Mesenchymal stem cell (in vitro differentiated cells and primary cell): ENCODE results near the gene ELFN2.
"Not testable (repeated sequence)": the region's sequence is repeated elsewhere in the genome, so short reads cannot be mapped to it uniquely, and the experiment has no call there.

ENCODE experiments used
- DNase-seq: peaks from one replicate; pipeline ENCODE4 v3.0.0-alpha.2; 2013
- H2AFZ ChIP-seq: one replicate; pipeline ENCODE4 v1.6.1; 2013; ENCODE audit warnings: low read depth, mild to moderate bottlenecking, control low read depth, inconsistent platforms, low read length, moderate library complexity
- H2AK5ac ChIP-seq: 2 replicates; pipeline ENCODE4 v1.6.1; 2013; ENCODE audit warnings: low read length, moderate library complexity, mild to moderate bottlenecking, inconsistent platforms; ENCODE audit not compliant: severe bottlenecking
- H2BK120ac ChIP-seq: one replicate; pipeline ENCODE4 v1.6.1; 2013; ENCODE audit warnings: low read depth, mild to moderate bottlenecking, inconsistent platforms, low read length, moderate library complexity
- H2BK12ac ChIP-seq, 2 experiments: one replicate each; pipeline ENCODE4 v1.6.1; 2013; ENCODE audit warnings: inconsistent platforms in 2 of 2, low read length in 2 of 2, mild to moderate bottlenecking in 2 of 2, moderate library complexity in 2 of 2, control low read depth in 1 of 2
- H2BK15ac ChIP-seq: one replicate; pipeline ENCODE4 v1.6.1; 2013; ENCODE audit warnings: mild to moderate bottlenecking, low read depth, inconsistent platforms; ENCODE audit not compliant: poor library complexity, severe bottlenecking
- H2BK5ac ChIP-seq: 2 replicates; pipeline ENCODE4 v1.6.1; 2013; ENCODE audit warnings: low read depth, mild to moderate bottlenecking, low read length, control low read depth, inconsistent platforms; ENCODE audit not compliant: poor library complexity, severe bottlenecking
- H3K14ac ChIP-seq, 2 experiments: one replicate each; pipeline ENCODE4 v1.6.1; 2013; ENCODE audit warnings: inconsistent platforms in 2 of 2, low read length in 2 of 2, control low read depth in 1 of 2, mild to moderate bottlenecking in 1 of 2, moderate library complexity in 1 of 2
- H3K18ac ChIP-seq, 2 experiments: one replicate each; pipeline ENCODE4 v1.6.1; 2013; ENCODE audit warnings: inconsistent platforms in 2 of 2, low read length in 2 of 2, control low read depth in 1 of 2, low read depth in 1 of 2, mild to moderate bottlenecking in 1 of 2
- H3K23ac ChIP-seq, 2 experiments: one replicate each; pipeline ENCODE4 v1.6.1; 2013; ENCODE audit warnings: inconsistent platforms in 2 of 2, low read length in 2 of 2, mild to moderate bottlenecking in 2 of 2, moderate library complexity in 2 of 2, control low read depth in 1 of 2
- H3K27ac ChIP-seq: 2 replicates; pipeline ENCODE4 v1.5.1; 2013; ENCODE audit warnings: mild to moderate bottlenecking, moderate library complexity, low read length, control low read depth, inconsistent platforms; ENCODE audit not compliant: poor library complexity, severe bottlenecking
- H3K27me3 ChIP-seq, 2 experiments: 2 replicates each; pipeline versions ENCODE4 v1.6.1 to v1.7.0; 2013; ENCODE audit warnings: low read length in 2 of 2, mild to moderate bottlenecking in 2 of 2, moderate library complexity in 2 of 2, control low read depth in 1 of 2, inconsistent platforms in 1 of 2; ENCODE audit not compliant: control insufficient read depth in 1 of 2, insufficient read depth in 1 of 2
- H3K36me3 ChIP-seq, 2 experiments: 2 replicates each; pipeline versions ENCODE4 v1.6.1 to v1.7.0; 2013; ENCODE audit warnings: low read length in 2 of 2, control low read depth in 1 of 2, inconsistent platforms in 1 of 2, low read depth in 1 of 2, mild to moderate bottlenecking in 1 of 2; ENCODE audit not compliant: insufficient read depth in 2 of 2, control insufficient read depth in 1 of 2
- H3K4ac ChIP-seq, 2 experiments: one replicate each; pipeline ENCODE4 v1.6.1; 2013; ENCODE audit warnings: inconsistent platforms in 2 of 2, low read length in 2 of 2, mild to moderate bottlenecking in 2 of 2, moderate library complexity in 2 of 2, control low read depth in 1 of 2, low read depth in 1 of 2
- H3K4me1 ChIP-seq: 2 replicates; pipeline ENCODE4 v1.6.1; 2013; ENCODE audit warnings: low read depth, low read length, control low read depth; ENCODE audit not compliant: control insufficient read depth, insufficient read depth
- H3K4me2 ChIP-seq: 2 replicates; pipeline ENCODE4 v1.6.1; 2013; ENCODE audit warnings: low read length, mild to moderate bottlenecking, inconsistent platforms; ENCODE audit not compliant: poor library complexity, severe bottlenecking
- H3K4me3 ChIP-seq, 2 experiments: 2 replicates each; pipeline versions ENCODE4 v1.5.1 to v1.7.0; 2013; ENCODE audit warnings: low read length in 2 of 2, mild to moderate bottlenecking in 2 of 2, control low read depth in 1 of 2, low read depth in 1 of 2; ENCODE audit not compliant: insufficient read depth in 1 of 2
- H3K79me1 ChIP-seq: replicated peaks from 2 replicates; pipeline ENCODE4 v1.6.1; 2013; ENCODE audit warnings: mild to moderate bottlenecking, control low read depth, low read length, inconsistent platforms; ENCODE audit not compliant: poor library complexity, severe bottlenecking
- H3K9ac ChIP-seq: 2 replicates; pipeline ENCODE4 v1.7.0; 2013; ENCODE audit warnings: mild to moderate bottlenecking, low read length, moderate library complexity
- H3K9me3 ChIP-seq: 2 replicates; pipeline ENCODE4 v1.7.0; 2013; ENCODE audit warnings: mild to moderate bottlenecking, low read length; ENCODE audit not compliant: control insufficient read depth
- H4K8ac ChIP-seq: one replicate; pipeline ENCODE4 v1.6.1; 2013; ENCODE audit warnings: inconsistent platforms, mild to moderate bottlenecking, low read length, moderate library complexity
- H4K91ac ChIP-seq: one replicate; pipeline ENCODE4 v1.6.1; 2013; ENCODE audit warnings: mild to moderate bottlenecking, low read length, inconsistent platforms
- WGBS: methylation state at CpG from one replicate; pipeline ENCODE4 v1.1.7; 2013; ENCODE audit warnings: mixed read lengths; 5-methylcytosine and 5-hydroxymethylcytosine counted together

The ELFN2 gene

GRCh38 chr22:37402184-37402506 is 25.1 kb downstream of the ELFN2 start:
- no peaks in the 10 kb centered on the region for H3K9me3 ChIP-seq
- H2BK12ac ChIP-seq: no peak overlapping the region
- no peak overlapping the region for H3K4ac ChIP-seq
- H3K18ac ChIP-seq: no peak overlapping the region
- H3K14ac ChIP-seq: no peak overlapping the region
- WGBS: 89% methylated on average over 10 of the region's 10 CpGs
- peaks cover 0 to 66% of the 10 kb centered on the region in 2 experiments for H3K27me3 ChIP-seq
- H2BK120ac ChIP-seq: no peak overlapping the region
- DNase-seq: no peak
- peaks cover 19% of the 10 kb centered on the region for H3K4me1 ChIP-seq
- H3K23ac ChIP-seq: no peak overlapping the region
- H3K27ac ChIP-seq: no peak overlapping the region
- H3K36me3 ChIP-seq: peaks cover 0 to 68% of the 10 kb centered on the region in 2 experiments
- H3K79me1 ChIP-seq: peaks cover 52% of the 10 kb centered on the region
- H3K4me3 ChIP-seq: no peak overlapping the region
- no peak overlapping the region for H2AK5ac ChIP-seq
- H4K8ac ChIP-seq: no peak overlapping the region
- no peak overlapping the region for H2BK15ac ChIP-seq
- H2AFZ ChIP-seq: no peak overlapping the region
- H2BK5ac ChIP-seq: no peak overlapping the region
- H3K4me2 ChIP-seq: no peak overlapping the region
- no peak overlapping the region for H4K91ac ChIP-seq
- H3K9ac ChIP-seq: no peak overlapping the region

DNA sequence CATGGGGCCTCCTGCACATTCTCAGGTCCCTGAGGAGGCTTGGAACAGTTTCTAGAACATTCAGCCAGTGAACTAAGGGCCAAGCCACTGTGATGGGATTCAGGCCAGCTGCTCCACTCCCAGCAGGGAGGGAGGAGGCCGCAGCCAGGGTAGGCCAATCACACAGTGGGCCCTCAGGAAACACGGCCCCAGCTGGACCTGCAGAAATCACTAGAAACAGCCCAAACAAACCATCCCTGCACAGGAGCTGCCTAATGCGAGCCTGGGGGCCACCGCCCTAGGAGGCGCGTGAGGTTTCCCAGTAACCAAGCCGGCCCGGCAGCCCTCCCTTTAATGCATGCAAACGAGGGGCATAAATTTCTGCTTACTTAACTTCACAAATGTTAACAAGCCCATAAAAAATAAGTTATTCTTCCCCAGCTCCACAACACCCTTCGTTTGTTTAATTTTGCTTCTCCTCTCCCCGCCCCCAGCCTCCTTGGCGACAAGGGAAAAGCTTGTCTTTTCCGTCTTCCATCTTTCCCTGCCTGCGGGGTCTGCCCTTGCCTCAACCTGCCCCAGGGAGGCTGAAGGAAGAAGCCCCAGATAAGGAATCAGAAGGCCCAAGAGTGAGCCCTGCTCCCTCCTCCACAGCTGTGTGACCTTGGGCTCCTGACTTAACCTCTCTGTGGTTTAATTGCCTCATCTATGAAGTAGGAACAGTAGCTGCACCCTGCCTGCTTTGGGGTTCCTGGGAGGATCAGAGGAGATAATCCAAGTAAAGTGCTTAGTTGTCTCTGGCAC is 25.7 kb downstream of the ELFN2 start:
- no peak overlapping the region for H3K4me3 ChIP-seq

DNA sequence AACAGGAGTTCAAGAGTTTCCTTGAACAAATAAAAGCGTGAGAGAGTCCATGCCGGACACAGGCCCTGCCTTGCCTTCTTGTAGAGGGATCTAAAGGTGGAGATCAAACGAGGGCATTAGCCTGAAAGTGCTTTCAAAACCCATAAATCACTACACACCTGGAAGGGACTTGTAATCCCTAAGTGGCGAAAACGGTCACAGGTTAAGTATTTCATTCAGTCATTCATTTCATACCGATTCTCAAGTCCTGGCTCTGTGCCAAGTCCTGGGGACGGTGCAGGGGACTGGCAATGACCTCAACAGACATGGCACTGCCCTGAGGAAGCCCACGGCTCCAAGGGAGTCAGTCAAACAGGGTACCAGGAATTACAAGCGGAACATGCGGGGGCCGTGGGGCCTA is 26.6 kb downstream of the ELFN2 start:
- WGBS: 78% methylated on average over 11 of the region's 11 CpGs
- Histone ChIP-seq H3K23ac (no peak overlapping the region), H2BK12ac (no peak overlapping the region), H3K4ac (no peak overlapping the region), H3K4me1 (peaks cover 26% of the 10 kb centered on the region), H3K27ac (no peak overlapping the region), H2BK5ac (no peak overlapping the region), H3K9ac (no peak overlapping the region), H3K79me1 (peaks cover 53% of the 10 kb centered on the region), H2AFZ (no peak overlapping the region), H3K27me3 (peaks cover 0 to 70% of the 10 kb centered on the region in 2 experiments), H3K4me2 (no peak overlapping the region), H3K4me3 (peak overlapping the region in 1 of 2 experiments; percentile 20), H3K18ac (no peak overlapping the region), H3K14ac (no peak overlapping the region), H2AK5ac (no peak overlapping the region), H4K8ac (no peak overlapping the region), H4K91ac (no peak overlapping the region), H2BK15ac (no peak overlapping the region), H3K9me3 (no peaks in the 10 kb centered on the region), H3K36me3 (peaks cover 0 to 67% of the 10 kb centered on the region in 2 experiments), H2BK120ac (no peak overlapping the region)
- DNase-seq: no peak

More for the DNA sequence above, 25.7 kb downstream of the ELFN2 start:
- Histone ChIP-seq H3K36me3 (peaks cover 0 to 68% of the 10 kb centered on the region in 2 experiments), H3K18ac (no peak overlapping the region), H3K9ac (no peak overlapping the region), H3K79me1 (peaks cover 54% of the 10 kb centered on the region), H2BK5ac (no peak overlapping the region), H2BK12ac (no peak overlapping the region), H2BK120ac (no peak overlapping the region), H3K4me1 (peaks cover 23% of the 10 kb centered on the region), H3K9me3 (no peaks in the 10 kb centered on the region), H4K91ac (no peak overlapping the region), H3K14ac (no peak overlapping the region), H4K8ac (no peak overlapping the region), H3K27ac (no peak overlapping the region), H3K27me3 (peaks cover 0 to 66% of the 10 kb centered on the region in 2 experiments), H3K4ac (no peak overlapping the region), H2AFZ (no peak overlapping the region), H2AK5ac (no peak overlapping the region), H3K23ac (no peak overlapping the region), H2BK15ac (peak overlapping the region; percentile 62), H3K4me2 (no peak overlapping the region)
- no peak for DNase-seq
- 78% methylated on average over 14 of the region's 14 CpGs for WGBS

DNA sequence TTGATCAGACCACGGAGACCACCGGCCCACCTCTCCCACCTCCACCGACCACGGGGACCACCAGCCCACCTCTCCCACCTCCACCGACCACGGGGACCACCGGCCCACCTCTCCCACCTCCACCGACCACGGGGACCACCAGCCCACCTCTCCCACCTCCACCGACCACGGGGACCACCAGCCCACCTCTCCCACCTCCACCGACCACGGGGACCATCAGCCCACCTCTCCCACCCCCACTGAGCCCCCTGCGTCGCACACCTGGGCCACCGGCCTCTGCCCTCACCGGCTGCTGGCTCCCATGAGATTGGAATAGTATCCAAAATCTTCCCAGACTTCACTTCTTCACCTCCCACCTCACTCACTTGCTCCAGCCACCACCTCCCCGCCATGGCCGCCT is 27.8 kb downstream of the ELFN2 start:
- H2BK12ac ChIP-seq, H3K14ac ChIP-seq, H3K27ac ChIP-seq, H2AFZ ChIP-seq, H3K18ac ChIP-seq, H2BK120ac ChIP-seq, H2BK15ac ChIP-seq, H4K8ac ChIP-seq, H3K4ac ChIP-seq, H3K9me3 ChIP-seq, H2AK5ac ChIP-seq, H3K23ac ChIP-seq, H2BK5ac ChIP-seq, H3K9ac ChIP-seq, DNase-seq, H3K4me2 ChIP-seq, H4K91ac ChIP-seq, H3K4me3 ChIP-seq: not testable (repeated sequence)
- H3K36me3 ChIP-seq: peaks cover 0 to 68% of the 10 kb centered on the region in 2 experiments
- peaks cover 47% of the 10 kb centered on the region for H3K79me1 ChIP-seq
- H3K27me3 ChIP-seq: peaks cover 0 to 73% of the 10 kb centered on the region in 2 experiments
- 97% methylated on average over 12 of the region's 19 CpGs for WGBS
- peaks cover 27% of the 10 kb centered on the region for H3K4me1 ChIP-seq
